Large intestine (tissue), 3 donors: ENCODE measurements around the gene D2HGDH. TPM values are rescaled to one million over a fixed set of nuclear protein-coding genes. Genes with fewer than 3 reads are reported as not detected.
"Not testable (repeated sequence)": the region's sequence is repeated elsewhere in the genome, so short reads cannot be mapped to it uniquely, and the experiment has no call there.

Source experiments
- DNase-seq, 2 donors: peaks; one replicate each; pipeline versions ENCODE4 v3.0.0 to v3.0.0-alpha.2; 2013
- H3K27ac ChIP-seq: one replicate; pipeline ENCODE4 v1.5.1; 2013; ENCODE audit warnings: low read length
- H3K27me3 ChIP-seq: 2 replicates; pipeline ENCODE4 v1.6.1; 2013; ENCODE audit warnings: low read length; ENCODE audit not compliant: control insufficient read depth, insufficient read depth
- H3K36me3 ChIP-seq: 2 replicates; pipeline ENCODE4 v1.6.1; 2013; ENCODE audit warnings: low read length; ENCODE audit not compliant: control insufficient read depth, insufficient read depth
- H3K4me1 ChIP-seq: one replicate; pipeline ENCODE4 v1.6.1; 2013; ENCODE audit warnings: low read length; ENCODE audit not compliant: control insufficient read depth, insufficient read depth
- H3K4me3 ChIP-seq: one replicate; pipeline ENCODE4 v1.5.1; 2013; ENCODE audit warnings: low read length
- H3K9me3 ChIP-seq: one replicate; pipeline ENCODE4 v1.6.1; 2013; ENCODE audit warnings: mild to moderate bottlenecking, low read depth, low read length, moderate library complexity; ENCODE audit not compliant: control insufficient read depth
- WGBS: methylation state at CpG from one replicate; pipeline ENCODE4 v1.1.5; 2013; ENCODE audit warnings: low lambda C conversion rate; ENCODE audit not compliant: insufficient coverage; 5-methylcytosine and 5-hydroxymethylcytosine counted together
- polyA plus RNA-seq: library from polyadenylated mRNA; unstranded; fragments of 120-200 nt; gene quantifications from one replicate; pipeline ENCODE4 v1.2.1, GENCODE V29; 2013

D2HGDH gene
- polyA plus RNA-seq, 1 donor, result 47.1 TPM

DNA sequence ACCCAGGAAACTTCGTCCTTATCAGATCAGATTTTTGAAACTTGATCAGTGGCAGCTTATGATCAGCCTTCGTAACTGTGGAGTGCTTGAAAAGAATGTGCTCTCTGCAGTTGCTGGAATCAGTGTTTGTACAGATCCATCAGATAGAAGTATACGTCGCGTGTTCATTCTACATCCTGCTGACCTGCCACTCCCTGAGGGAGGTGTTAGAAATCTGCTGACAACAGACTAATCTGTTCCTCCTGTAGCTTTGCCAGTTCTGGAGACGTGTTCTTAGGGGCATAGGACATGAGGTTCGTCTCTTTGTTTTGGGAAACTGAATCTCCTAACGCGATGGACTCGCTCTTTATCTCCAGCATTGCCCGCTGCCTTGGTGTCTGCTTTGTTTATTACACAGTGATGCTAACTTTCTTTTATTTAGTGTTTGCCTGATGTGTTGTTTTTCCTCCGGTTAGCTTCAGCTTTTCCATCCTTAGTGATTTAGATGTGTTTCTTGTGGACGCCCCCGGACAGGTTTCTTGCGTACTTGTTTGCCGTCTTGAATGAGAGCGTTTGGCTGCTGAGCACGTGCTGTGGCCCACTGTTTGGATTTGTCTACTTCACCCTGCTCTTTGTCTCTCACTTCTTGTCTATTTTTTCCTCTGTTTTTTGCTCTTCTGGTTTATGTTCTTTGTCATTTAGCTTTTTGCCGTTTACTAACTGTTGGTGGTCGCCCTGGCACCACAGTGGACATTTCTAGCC is 24.8 kb downstream of the D2HGDH start:
- Histone ChIP-seq H3K27ac (no peak overlapping the region), H3K36me3 (peaks cover 47% of the 10 kb centered on the region), H3K9me3 (peaks cover 6% of the 10 kb centered on the region), H3K4me3 (no peak overlapping the region), H3K4me1 (no peaks in the 10 kb centered on the region), H3K27me3 (no peaks in the 10 kb centered on the region)
- WGBS, result 94% methylated on average over 7 of the region's 20 CpGs
- no peak for DNase-seq

GRCh38 chr2:241759893-241760292 is 25.5 kb downstream of the D2HGDH start:
- H3K9me3 ChIP-seq, H3K27me3 ChIP-seq, DNase-seq, H3K4me3 ChIP-seq, H3K27ac ChIP-seq, H3K4me1 ChIP-seq: not testable (repeated sequence)
- peaks cover 45% of the 10 kb centered on the region for H3K36me3 ChIP-seq
- WGBS, result no CpG with 5 or more reads among the region's 16 CpGs

DNA sequence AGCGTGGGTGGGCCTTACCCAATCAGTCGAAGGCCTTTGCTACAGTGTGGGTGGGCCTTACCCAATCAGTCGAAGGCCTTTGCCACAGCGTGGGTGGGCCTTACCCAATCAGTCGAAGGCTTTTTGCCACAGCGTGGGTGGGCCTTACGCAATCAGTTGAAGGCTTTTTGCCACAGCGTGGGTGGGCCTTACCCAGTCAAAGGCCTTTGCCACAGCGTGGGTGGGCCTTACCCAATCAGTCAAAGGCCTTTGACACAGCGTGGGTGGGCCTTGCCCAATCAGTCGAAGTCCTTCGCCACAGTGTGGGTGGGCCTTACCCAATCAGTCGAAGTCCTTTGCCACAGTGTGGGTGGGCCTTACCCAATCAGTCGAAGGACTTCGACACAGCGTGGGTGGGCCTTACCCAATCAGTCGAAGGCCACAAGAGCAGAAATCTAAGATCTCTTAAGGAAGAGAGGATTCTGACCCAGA is 25.9 kb downstream of the D2HGDH start:
- DNase-seq, result no peak
- Histone ChIP-seq H3K27me3 (no peaks in the 10 kb centered on the region), H3K36me3 (peaks cover 44% of the 10 kb centered on the region), H3K27ac (no peak overlapping the region), H3K4me1 (no peaks in the 10 kb centered on the region), H3K9me3 (peaks cover 6% of the 10 kb centered on the region), H3K4me3 (no peak overlapping the region)
- no CpG with 5 or more reads among the region's 17 CpGs for WGBS

GRCh38 chr2:241762321-241762932 is 28.0 kb downstream of the D2HGDH start:
- 73% methylated on average over 4 of the region's 18 CpGs for WGBS
- H3K27ac ChIP-seq, result no peak overlapping the region
- peaks cover 26% of the 10 kb centered on the region for H3K36me3 ChIP-seq
- H3K4me1 ChIP-seq, result no peaks in the 10 kb centered on the region
- H3K4me3 ChIP-seq, result no peak overlapping the region
- H3K9me3 ChIP-seq, result peaks cover 6% of the 10 kb centered on the region
- DNase-seq, result no peak
- H3K27me3 ChIP-seq, result no peaks in the 10 kb centered on the region

DNA sequence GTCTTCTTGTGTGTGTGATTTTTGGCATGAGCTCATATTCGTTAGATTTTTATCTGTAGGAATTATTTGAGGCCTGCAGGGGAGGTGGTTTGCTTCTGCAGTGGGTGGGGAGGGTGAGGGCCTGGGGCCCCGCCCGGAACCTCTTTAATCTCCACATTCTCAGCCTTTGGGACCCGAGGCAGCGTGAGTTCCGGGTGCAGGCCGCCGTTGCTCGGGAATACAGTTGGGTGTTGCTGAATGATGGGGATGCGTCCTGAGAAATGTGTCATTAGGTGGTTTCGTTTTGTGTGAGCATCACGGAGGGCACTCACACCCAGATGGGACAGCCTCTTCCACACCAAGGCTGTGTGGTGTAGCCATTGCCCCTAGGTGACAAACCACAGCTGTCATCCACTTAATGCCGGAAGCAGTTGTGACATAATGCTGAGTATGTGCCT is 28.5 kb downstream of the D2HGDH start:
- no peaks in the 10 kb centered on the region for H3K4me1 ChIP-seq
- WGBS, result 80% methylated on average over 1 of the region's 13 CpGs
- H3K27me3 ChIP-seq, result no peaks in the 10 kb centered on the region

DNA sequence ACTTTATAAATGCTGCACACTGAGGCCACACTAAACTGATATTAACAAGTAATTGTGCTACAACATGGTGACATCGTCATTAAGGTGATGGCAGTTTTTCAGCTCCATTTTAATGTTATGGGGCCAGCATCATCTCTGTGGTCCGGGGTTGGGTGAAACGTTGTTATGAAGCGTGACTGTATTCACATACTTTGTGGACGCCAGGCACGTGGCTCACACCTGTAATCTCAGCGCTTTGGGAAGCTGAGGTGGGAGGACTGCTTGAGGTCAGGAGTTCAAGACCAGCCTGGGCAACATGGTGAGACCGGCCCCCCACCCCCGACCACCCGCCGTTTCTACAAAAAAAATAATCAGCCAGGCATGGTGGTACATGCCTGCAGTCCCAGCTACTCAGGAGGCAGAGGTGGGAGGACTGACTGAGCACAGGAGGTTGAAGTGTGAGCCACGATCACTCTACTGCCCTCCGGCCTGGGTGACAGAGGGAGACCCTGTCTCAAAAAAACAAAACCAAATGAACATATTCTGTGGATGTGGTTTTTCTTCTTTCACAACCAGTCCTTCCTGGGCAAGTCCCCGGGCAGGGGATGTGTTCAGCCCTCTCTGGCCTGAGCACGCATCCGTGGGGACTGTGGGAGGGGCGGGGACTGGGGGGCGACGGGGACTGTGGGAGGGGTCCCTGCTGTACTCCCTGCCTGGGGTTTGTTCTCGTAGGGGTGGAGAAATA is 29.3 kb downstream of the D2HGDH start:
- Histone ChIP-seq H3K4me1 (no peaks in the 10 kb centered on the region), H3K4me3 (no peak overlapping the region), H3K27ac (no peak overlapping the region), H3K36me3 (peaks cover 25% of the 10 kb centered on the region), H3K27me3 (no peaks in the 10 kb centered on the region), H3K9me3 (peaks cover 6% of the 10 kb centered on the region)
- no CpG with 5 or more reads among the region's 20 CpGs for WGBS
- no peak for DNase-seq

More for the DNA sequence above, 28.5 kb downstream of the D2HGDH start:
- Histone ChIP-seq H3K4me3 (no peak overlapping the region), H3K9me3 (peaks cover 6% of the 10 kb centered on the region), H3K27ac (no peak overlapping the region), H3K36me3 (peaks cover 30% of the 10 kb centered on the region)
- DNase-seq, result no peak

GRCh38 chr2:241764275-241765241 is 30.1 kb downstream of the D2HGDH start:
- Histone ChIP-seq H3K4me3 (no peak overlapping the region), H3K27me3 (no peaks in the 10 kb centered on the region), H3K4me1 (no peaks in the 10 kb centered on the region), H3K36me3 (peaks cover 22% of the 10 kb centered on the region), H3K9me3 (peaks cover 6% of the 10 kb centered on the region), H3K27ac (no peak overlapping the region)
- WGBS, result no CpG with 5 or more reads among the region's 27 CpGs
- no peak for DNase-seq

DNA sequence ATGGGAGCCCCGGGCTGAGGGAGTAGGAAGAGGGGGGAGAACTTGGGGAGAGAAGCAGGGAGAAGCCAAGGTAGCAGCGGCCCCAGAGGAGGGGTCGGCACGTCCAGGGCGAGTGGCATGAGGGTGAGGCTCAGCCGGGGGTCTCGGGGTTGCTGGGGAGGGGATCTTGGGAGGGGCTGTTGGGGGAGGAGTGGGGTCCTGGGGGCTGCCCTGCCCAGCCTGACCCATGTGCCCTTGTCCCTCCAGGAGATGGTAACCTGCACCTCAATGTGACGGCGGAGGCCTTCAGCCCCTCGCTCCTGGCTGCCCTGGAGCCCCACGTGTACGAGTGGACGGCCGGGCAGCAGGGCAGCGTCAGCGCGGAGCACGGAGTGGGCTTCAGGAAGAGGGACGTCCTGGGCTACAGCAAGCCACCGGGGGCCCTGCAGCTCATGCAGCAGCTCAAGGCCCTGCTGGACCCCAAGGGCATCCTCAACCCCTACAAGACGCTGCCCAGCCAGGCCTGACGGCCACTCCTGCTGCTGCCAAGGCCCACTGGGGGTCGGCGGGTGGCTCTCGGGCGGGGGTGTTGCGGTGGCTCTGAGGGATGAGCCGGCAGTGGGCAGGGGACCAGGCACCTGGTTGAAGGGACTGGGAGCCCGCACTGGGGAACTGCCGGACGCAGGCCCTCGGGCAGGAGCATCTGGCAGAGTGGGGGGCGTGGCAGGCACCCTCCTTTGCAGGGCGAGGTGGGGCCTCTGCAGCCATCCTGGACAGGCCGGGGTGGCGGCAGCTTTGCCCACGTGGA is 33.2 kb downstream of the D2HGDH start:
- H3K36me3 ChIP-seq, result peaks cover 8% of the 10 kb centered on the region
- H3K9me3 ChIP-seq, result no peaks in the 10 kb centered on the region
- DNase-seq, result no peak
- peaks cover 18% of the 10 kb centered on the region for H3K4me1 ChIP-seq
- H3K27ac ChIP-seq, result no peak overlapping the region
- H3K4me3 ChIP-seq, result no peak overlapping the region
- WGBS, result no CpG with 5 or more reads among the region's 37 CpGs
- H3K27me3 ChIP-seq, result peaks cover under 1% of the 10 kb centered on the region

DNA sequence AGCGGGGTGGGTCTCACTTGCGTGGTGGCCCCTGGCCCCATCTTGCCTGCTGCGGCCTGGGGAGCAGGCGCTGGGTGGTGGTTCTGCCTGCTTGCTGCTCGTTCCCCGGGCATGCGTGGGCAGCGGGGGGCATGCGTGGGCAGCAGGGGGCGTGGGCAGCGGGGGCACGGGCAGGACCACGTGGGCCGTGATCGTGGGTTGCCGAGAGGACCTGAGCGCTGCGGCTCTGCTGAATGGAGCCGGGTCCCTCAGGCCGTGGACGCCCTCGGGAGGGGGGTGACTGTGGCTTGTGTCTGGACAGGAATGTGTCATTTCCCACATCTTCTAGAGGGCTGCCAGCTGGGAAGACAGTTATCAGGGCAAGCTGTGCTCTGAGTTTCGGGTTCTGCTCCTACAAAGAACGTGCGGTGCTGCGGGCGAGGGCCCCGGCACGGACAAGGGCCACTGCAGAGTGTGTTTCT is 33.9 kb downstream of the D2HGDH start:
- Histone ChIP-seq H3K4me1 (peaks cover 21% of the 10 kb centered on the region), H3K9me3 (no peaks in the 10 kb centered on the region), H3K4me3 (no peak overlapping the region), H3K27ac (no peak overlapping the region), H3K27me3 (peaks cover 2% of the 10 kb centered on the region), H3K36me3 (peaks cover 5% of the 10 kb centered on the region)
- no peak for DNase-seq
- no CpG with 5 or more reads among the region's 29 CpGs for WGBS
